ENCODE results near the gene PTPRN2. TPM values are rescaled to one million over a fixed set of nuclear protein-coding genes. Genes with fewer than 3 reads are reported as not detected.

The PTPRN2 gene
- total RNA-seq, 1 donor, result 0.27 TPM

GRCh38 chr7:157523371-157523765, 1064.3 kb downstream of the PTPRN2 start:
- DNase-seq (ENCODE audit: low read depth in 2 of 3, low spot score in 2 of 3), result no peak

- DNase-seq (ENCODE audit: low read depth in 2 of 3, low spot score in 2 of 3), result no peak
Observed at GRCh38 chr7:157522954-157523353, 1064.7 kb downstream of the PTPRN2 start.

- DNase-seq (ENCODE audit: low read depth in 2 of 3, low spot score in 2 of 3), result no peak
Observed at GRCh38 chr7:157522189-157522588, 1065.4 kb downstream of the PTPRN2 start.

- DNase-seq (ENCODE audit: low read depth in 2 of 3, low spot score in 2 of 3), result no peak
Observed at GRCh38 chr7:157521752-157522151, 1065.9 kb downstream of the PTPRN2 start.

DNA sequence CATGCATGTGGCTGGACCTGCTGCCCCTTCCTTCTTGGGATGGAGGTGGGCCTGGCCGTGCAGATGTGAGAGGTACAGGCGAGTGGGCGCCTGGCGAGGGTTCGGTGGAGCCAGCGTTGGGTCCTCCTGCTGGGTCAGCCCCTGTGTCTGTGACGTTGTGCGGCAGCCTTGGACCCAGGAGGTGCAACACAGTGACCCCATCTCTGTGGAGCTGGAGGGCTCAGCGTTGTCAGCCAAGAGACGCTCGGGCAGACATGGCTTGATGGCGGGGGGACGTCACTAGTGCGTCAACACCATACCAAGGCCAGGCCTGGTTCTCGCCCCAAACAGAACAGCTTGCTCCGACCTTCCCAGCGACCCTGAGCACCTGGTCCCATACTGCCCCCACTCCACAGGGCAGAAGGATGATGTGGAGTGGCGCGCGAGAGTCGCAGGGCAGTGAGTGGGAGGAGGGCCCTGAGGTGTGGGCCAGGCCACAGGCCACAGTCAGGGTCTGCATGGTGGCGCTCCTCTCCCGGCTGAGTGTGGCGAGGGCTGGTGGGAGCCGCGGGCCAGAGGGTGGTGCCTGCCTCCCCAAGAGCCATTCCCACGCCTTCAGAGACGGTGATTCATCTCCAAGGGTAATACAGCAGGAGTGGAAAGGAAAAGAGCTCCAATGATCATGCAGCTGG, 1066.4 kb downstream of the PTPRN2 start:
- DNase-seq (ENCODE audit: low read depth in 2 of 3, low spot score in 2 of 3), result no peak

DNA sequence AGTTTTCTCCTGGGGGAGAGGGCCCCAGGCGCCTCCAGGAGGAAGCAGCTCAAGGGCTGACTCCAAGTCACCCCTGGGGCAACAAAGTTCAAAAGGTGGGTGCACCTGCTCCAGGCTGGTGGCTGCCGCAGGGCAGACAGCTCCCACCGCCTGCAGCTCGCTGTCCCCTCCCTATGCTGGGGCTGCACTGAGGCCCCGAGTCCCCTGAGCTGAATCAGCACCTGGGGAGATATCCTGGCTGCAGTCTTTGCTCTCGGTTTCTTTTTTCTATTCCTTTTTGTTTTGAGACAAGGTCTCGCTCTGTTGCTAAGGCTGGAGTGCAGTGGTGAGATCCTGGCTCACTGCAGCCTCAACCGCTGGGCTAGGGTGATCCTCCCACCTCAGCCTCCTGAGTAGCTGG, 1067.4 kb downstream of the PTPRN2 start:
- no peak for DNase-seq (ENCODE audit: low read depth in 2 of 3, low spot score in 2 of 3)

DNA sequence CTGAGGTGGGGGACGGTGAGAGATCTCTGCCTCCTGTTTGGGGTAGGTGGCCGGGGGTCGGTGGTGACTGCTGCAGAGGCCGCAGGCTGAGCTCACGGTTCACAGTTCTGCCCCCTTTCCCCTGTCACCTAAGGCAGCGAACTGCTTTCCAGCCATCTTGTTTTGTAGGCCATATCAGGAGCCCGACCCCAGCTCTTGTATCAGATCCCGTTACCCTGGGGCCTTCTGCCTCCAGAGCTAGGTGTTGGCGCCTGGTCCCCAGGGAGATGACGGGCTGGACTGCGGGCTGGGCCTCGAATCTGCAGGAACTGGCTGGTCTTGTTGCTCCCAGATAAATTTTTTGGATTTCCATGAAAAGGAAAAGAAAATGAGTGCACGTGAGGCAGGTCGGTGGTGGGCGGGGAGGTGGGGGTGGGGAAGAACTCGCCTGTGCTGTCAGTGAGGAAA, 1067.8 kb downstream of the PTPRN2 start:
- DNase-seq (ENCODE audit: low read depth in 2 of 3, low spot score in 2 of 3), result no peak

GRCh38 chr7:157519246-157519645, 1068.4 kb downstream of the PTPRN2 start:
- no peak for DNase-seq (ENCODE audit: low read depth in 2 of 3, low spot score in 2 of 3)

- DNase-seq (ENCODE audit: low read depth in 2 of 3, low spot score in 2 of 3), result no peak
Observed at GRCh38 chr7:157518514-157519175, 1069.0 kb downstream of the PTPRN2 start.

DNA sequence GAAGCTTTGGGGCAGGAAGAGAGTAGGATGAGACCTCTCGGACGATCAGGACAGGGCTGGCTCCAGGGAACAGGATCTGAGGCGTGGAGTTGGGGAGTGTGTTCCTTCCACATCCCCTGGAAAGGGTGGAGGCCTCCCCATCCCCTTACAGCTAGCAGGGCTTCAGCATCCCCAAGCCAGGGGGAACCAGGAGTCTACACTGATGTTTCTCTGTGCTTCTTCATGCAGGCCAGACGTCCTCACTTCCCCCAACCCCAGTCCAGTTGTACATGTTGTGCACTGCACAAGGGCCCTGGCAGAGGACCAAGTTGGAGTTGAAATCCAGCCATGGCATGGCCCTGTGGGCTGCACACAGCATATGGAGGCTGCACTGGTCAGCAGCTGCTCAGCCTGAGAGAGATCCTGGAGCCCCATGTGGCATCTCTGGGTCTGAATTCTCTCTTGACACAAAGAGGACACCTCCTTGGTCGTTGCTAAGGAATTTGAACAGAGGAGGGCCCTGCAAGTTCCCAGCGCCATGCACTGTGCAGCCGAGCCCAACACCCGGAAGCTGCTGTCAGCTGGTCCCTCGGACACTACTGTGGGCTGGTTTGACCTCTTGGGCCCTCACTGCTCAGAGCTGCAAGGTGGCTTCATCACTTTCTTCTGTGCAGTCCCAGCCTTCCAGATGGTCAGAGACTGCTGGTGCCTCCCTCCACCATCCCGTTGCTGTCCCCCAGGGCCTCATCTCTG, 1069.7 kb downstream of the PTPRN2 start:
- DNase-seq (ENCODE audit: low read depth in 2 of 3, low spot score in 2 of 3), result no peak

DNA sequence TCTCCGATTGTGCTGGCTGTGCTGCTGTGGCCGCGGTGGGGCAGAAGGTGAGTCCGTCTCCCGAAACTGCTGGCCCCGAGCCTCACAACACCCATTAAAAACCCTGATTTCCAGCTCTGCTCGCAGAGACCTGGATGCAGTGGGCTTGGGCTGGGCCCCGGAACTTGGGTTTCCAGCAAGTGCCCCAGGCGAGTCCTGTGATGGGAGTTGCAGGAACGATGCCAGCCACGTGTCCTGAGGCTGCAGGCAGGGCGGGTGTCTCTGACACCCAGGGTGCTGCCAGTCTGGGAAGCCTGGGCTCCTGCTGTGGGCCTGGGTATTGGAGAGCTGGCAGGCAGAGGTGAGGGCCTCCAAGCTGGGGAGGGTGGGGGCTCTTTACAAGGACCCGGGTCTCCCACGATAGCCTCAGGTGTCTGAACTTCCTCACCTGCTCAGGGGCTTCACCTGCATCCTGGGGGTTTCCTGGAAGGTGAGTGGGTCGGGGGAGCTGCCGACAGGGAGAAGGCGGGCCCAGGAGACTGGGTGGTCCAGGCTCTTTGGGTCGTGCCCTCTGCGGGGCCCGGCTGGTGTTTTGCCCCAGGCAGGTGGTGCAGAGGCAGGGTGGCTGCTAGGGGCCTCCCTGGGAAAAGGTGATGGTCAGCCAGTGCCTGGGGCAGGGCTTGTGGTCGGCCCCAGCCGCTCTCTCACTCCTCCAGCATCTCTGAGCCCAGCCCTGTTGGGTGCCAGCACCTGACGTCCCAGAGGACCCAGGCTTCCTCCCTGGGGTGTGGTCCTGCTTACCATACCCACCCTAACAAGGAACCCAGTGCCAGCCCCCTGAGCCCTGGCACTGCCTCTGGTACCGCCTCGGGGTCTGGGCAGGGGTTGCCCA, 1070.5 kb downstream of the PTPRN2 start:
- no peak for DNase-seq (ENCODE audit: low read depth in 2 of 3, low spot score in 2 of 3)

DNA sequence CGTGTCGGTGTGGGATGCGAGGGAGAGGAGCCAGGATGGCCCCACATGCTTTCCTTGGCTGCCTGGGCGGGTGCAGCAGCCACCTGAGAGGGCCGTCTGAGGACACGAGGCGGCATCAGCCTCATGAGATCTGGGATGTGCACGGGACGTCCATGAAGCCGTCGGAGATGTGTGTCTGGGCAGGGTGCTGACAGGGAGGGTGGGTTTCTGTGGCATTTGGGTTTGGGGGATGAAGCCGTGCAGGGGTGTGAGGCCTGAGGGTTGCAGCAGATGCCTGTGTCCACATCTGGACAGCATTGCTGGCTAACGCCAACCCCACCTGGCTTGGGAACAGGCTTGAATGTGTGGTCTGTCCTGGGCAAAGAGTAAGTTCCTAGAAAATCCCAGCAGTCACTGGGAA, 1071.3 kb downstream of the PTPRN2 start:
- no peak for DNase-seq (ENCODE audit: low read depth in 2 of 3, low spot score in 2 of 3)

GRCh38 chr7:157515342-157516041, 1072.1 kb downstream of the PTPRN2 start:
- DNase-seq (ENCODE audit: low read depth in 2 of 3, low spot score in 2 of 3), result no peak

- DNase-seq (ENCODE audit: low read depth in 2 of 3, low spot score in 2 of 3), result no peak
Observed at GRCh38 chr7:157514746-157515145, 1072.9 kb downstream of the PTPRN2 start.

DNA sequence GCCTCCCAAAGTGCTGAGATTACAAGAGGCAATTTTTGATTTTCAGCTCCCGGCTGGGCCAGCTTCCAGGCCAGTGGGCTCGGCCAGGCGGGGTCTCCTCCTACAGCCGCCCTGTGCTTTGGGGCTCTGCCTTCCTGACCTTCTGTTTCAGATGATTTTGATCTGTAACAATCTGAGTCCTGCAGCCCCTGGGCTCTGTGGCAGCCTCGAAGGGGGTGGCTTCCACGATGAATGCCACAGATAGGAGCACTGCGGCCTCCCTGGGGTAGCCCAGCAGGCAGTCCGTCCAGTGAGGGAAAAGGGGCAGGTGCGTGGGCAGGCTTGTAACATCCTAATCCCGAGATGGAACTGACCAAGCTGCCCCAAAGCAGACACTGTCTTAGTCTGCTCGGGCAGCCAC, 1073.3 kb downstream of the PTPRN2 start:
- no peak for DNase-seq (ENCODE audit: low read depth in 2 of 3, low spot score in 2 of 3)

DNA sequence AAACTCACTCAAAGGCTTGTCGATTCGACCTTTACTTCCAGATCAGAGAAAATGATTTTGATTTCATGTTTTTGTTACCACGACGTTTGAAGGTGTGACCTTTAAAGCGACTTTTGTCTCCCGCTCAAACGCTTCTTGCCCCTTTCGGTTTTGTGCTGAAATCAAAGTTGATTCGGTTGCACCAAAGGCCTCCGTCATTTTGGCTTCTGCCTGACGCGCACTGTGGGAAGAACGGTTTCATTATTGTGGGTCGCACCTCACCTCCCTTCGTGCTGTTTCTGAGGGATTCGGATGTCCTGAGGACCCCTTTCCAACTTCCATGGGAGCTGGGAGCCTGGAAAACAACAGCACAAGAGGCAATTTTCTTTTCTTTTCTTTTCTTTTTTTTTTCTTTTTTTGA, 1073.9 kb downstream of the PTPRN2 start:
- no peak for DNase-seq (ENCODE audit: low read depth in 2 of 3, low spot score in 2 of 3)

DNA sequence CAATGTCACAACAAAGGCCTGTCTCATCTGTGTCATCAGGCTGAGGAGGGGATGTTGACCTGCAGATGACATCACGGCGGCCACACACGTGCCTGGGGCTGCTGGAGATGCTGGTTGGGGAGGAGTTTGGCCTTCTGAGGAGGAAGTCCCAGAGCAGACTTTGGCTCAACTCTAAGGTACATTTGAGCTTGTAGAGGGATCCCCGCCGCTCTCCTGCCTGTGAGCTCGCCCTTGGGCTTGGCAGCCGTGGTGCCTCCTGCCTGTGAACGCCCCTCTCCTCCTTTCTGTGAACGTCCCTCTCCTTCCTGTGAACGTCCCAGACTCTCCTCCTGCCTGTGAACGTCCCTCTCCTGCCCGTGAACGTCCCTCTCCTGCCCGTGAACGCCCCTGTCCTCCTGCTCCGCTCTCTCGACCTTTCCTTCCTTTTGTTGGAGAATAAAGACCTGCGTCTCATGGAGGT, 1074.4 kb downstream of the PTPRN2 start:
- no peak for DNase-seq (ENCODE audit: low read depth in 2 of 3, low spot score in 2 of 3)

DNA sequence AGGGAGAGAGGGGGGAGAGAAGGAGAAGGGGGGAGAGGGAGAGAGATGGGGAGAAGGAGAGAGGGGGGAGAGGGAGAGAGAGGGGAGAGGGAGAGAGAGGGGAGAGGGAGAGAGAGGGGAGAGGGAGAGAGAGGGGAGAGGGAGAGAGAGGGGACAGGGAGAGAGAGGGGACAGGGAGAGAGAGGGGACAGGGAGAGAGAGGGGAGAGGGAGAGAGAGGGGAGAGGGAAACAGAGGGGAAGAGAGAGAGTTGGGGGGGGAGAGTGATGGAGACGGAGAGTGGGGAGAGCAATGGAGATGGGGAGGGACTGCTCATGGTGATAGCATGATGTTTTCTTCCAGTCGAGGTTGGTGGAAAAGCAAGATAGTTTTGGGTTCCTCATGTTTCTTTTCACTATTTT, 1078.4 kb downstream of the PTPRN2 start:
- no peak for DNase-seq (ENCODE audit: low read depth in 2 of 3, low spot score in 2 of 3)

DNA sequence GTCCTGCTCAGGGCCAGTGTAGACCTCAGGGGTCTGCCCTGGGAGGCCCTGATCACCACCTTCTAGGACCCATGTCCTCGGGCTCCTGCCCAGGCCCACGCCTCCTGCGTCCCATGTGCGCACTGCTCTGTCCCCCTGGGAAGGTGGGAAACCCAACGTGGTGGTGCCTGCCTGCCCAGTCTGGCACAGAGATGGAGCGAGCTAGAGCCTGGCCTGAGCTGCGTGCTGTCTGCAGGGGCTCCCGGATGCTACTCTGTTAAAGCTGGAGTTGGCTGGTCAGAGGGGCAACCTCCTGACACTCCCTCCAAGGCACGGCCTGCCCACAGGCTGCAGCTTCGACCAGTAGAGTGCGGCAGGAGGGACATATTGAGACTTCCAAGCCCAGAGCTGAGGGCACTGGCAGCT, 1079.1 kb downstream of the PTPRN2 start:
- DNase-seq (ENCODE audit: low read depth in 2 of 3, low spot score in 2 of 3), result no peak

- no peak for DNase-seq (ENCODE audit: low read depth in 2 of 3, low spot score in 2 of 3)
Observed at GRCh38 chr7:157507987-157508386, 1079.6 kb downstream of the PTPRN2 start.
